SK-N-SH treated with all-trans-retinoic acid at 6 μM for 48 hours (cell line): ENCODE results near the gene MAGOHB.
"Not testable (repeated sequence)": the region's sequence is repeated elsewhere in the genome, so short reads cannot be mapped to it uniquely, and the experiment has no call there.

Experiments used
- ATAC-seq: fragments of 200-7000 bp; cut with Tn5 transposase; 3 replicates; pipeline ENCODE4 v1.9.1; 2020; ENCODE audit warnings: mild to moderate bottlenecking, moderate library complexity
- ARNTL ChIP-seq: fragments of 450-650 bp; formaldehyde crosslinking; IDR thresholded peaks from 2 replicates; pipeline ENCODE4 v1.5.0; 2020; ENCODE audit warnings: low read depth, mild to moderate bottlenecking, moderate library complexity, borderline replicate concordance
- BACH2 ChIP-seq: fragments of 250-450 bp; sonication (Bioruptor Pico); IDR thresholded peaks from 2 replicates; pipeline ENCODE4 v1.9.0; 2021; ENCODE audit warnings: mild to moderate bottlenecking, borderline replicate concordance
- CREB5 ChIP-seq: fragments of 250-450 bp; sonication (Bioruptor Pico); IDR thresholded peaks from 2 replicates; pipeline ENCODE4 v1.5.1; 2020; ENCODE audit warnings: low read depth, mild to moderate bottlenecking, moderate library complexity
- ESRRG ChIP-seq: fragments of 250-450 bp; sonication (Bioruptor Pico); IDR thresholded peaks from 2 replicates; pipeline ENCODE4 v1.6.1; 2021; ENCODE audit warnings: mild to moderate bottlenecking
- GLIS3 ChIP-seq: fragments of 250-450 bp; sonication (Bioruptor Pico); IDR thresholded peaks from 2 replicates; pipeline ENCODE4 v1.5.0; 2020; ENCODE audit warnings: mild to moderate bottlenecking, moderate library complexity
- ISL1 ChIP-seq: fragments of 250-450 bp; sonication (Bioruptor Pico); IDR thresholded peaks from 2 replicates; pipeline ENCODE4 v2.1.2; 2022; ENCODE audit warnings: mild to moderate bottlenecking, moderate library complexity
- OSR1 ChIP-seq: fragments of 250-450 bp; sonication (Bioruptor Pico); IDR thresholded peaks from 2 replicates; pipeline ENCODE4 v1.8.0; 2022; ENCODE audit warnings: moderate library complexity, mild to moderate bottlenecking, inconsistent platforms
- POU6F1 ChIP-seq: fragments of 250-450 bp; sonication (Bioruptor Pico); IDR thresholded peaks from 2 replicates; pipeline ENCODE4 v1.8.0; 2021; ENCODE audit warnings: low read depth, mild to moderate bottlenecking, moderate library complexity, borderline replicate concordance
- RARB ChIP-seq: fragments of 250-450 bp; sonication (Bioruptor Pico); IDR thresholded peaks from 2 replicates; pipeline ENCODE4 v1.8.0; 2021; ENCODE audit warnings: mild to moderate bottlenecking, moderate library complexity
- SNAI2 ChIP-seq: fragments of 250-450 bp; sonication (Bioruptor Pico); IDR thresholded peaks from 2 replicates; pipeline ENCODE4 v1.5.0; 2020; ENCODE audit warnings: mild to moderate bottlenecking, moderate library complexity
- TCF4 ChIP-seq: fragments of 250-450 bp; sonication (Bioruptor Pico); IDR thresholded peaks from 2 replicates; pipeline ENCODE4 v1.8.0; 2021; ENCODE audit warnings: mild to moderate bottlenecking, moderate library complexity, borderline replicate concordance
- TSHZ2 ChIP-seq: fragments of 250-450 bp; sonication (Bioruptor Pico); IDR thresholded peaks from 2 replicates; pipeline ENCODE4 v1.5.0; 2020; ENCODE audit warnings: mild to moderate bottlenecking, moderate library complexity
- ZC3H10 ChIP-seq: fragments of 250-450 bp; sonication (Bioruptor Pico); IDR thresholded peaks from 2 replicates; pipeline ENCODE4 v1.5.1; 2021; ENCODE audit warnings: mild to moderate bottlenecking, moderate library complexity
- ZFP3 ChIP-seq: fragments of 250-450 bp; sonication (Bioruptor Pico); IDR thresholded peaks from 2 replicates; pipeline ENCODE4 v1.5.0; 2020; ENCODE audit warnings: mild to moderate bottlenecking, moderate library complexity
- ZFP30 ChIP-seq: fragments of 450-650 bp; formaldehyde crosslinking; IDR thresholded peaks from 2 replicates; pipeline ENCODE4 v1.5.0; 2022; ENCODE audit warnings: mild to moderate bottlenecking, moderate library complexity
- ZNF565 ChIP-seq: fragments of 450-650 bp; formaldehyde crosslinking; conservative IDR thresholded peaks from 2 replicates; pipeline ENCODE4 v1.5.0; 2020; ENCODE audit warnings: low read depth, mild to moderate bottlenecking, moderate library complexity
- ZNF70 ChIP-seq: fragments of 450-650 bp; formaldehyde crosslinking; IDR thresholded peaks from 2 replicates; pipeline ENCODE4 v1.5.0; 2020; ENCODE audit warnings: mild to moderate bottlenecking, moderate library complexity
- ZNF8 ChIP-seq: fragments of 450-650 bp; formaldehyde crosslinking; IDR thresholded peaks from 2 replicates; pipeline ENCODE4 v1.5.0; 2020; ENCODE audit warnings: mild to moderate bottlenecking, moderate library complexity
- TF ChIP-seq, protein P1 (sequence below): fragments of 250-450 bp; sonication (Bioruptor Pico); IDR thresholded peaks from 2 replicates; pipeline ENCODE4 v1.5.1; 2021; ENCODE audit warnings: mild to moderate bottlenecking, moderate library complexity
- TF ChIP-seq, protein P2 (sequence below): fragments of 250-450 bp; sonication (Bioruptor Pico); IDR thresholded peaks from 2 replicates; pipeline ENCODE4 v1.8.0; 2020; ENCODE audit warnings: mild to moderate bottlenecking, moderate library complexity, borderline replicate concordance

MAGOHB gene

DNA sequence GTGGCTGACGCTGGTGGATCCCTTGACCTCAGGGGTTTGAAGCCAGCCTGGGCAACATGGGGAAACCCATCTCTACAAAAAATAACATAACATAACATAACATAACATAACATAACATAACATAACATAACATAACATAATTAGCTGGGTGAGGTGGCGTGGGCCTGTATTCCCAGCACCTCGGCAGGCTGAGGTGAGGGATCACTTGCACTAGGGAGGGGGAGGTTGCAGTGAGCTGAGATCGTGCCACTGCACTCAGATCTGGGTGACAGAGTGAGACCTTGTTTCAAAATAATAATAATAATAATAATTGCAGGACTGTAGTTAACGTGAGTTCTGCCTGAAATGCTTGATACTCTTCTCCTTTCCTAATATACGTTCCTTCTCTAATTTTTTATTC is 1.3 kb downstream of the MAGOHB start:
- no peak for ATAC-seq
- no peak for TF ChIP-seq ZNF565
- no peak for TF ChIP-seq RARB
- no peak for TF ChIP-seq ZFP30 (CRISPR knock-in tag)
- no peak for TF ChIP-seq TCF4 (CRISPR knock-in tag)
- no peak for TF ChIP-seq POU6F1
- TF ChIP-seq BACH2 (CRISPR knock-in tag) = no peak
- TF ChIP-seq ESRRG = no peak
- no peak for TF ChIP-seq ZNF8 (CRISPR knock-in tag)
- no peak for TF ChIP-seq ARNTL (CRISPR knock-in tag)
- no peak for TF ChIP-seq ZNF70
- TF ChIP-seq OSR1 = no peak

GRCh38 chr12:10611258-10611657 is 2.2 kb downstream of the MAGOHB start:
- ATAC-seq = not testable (repeated sequence)

- TF ChIP-seq, protein P1, sequence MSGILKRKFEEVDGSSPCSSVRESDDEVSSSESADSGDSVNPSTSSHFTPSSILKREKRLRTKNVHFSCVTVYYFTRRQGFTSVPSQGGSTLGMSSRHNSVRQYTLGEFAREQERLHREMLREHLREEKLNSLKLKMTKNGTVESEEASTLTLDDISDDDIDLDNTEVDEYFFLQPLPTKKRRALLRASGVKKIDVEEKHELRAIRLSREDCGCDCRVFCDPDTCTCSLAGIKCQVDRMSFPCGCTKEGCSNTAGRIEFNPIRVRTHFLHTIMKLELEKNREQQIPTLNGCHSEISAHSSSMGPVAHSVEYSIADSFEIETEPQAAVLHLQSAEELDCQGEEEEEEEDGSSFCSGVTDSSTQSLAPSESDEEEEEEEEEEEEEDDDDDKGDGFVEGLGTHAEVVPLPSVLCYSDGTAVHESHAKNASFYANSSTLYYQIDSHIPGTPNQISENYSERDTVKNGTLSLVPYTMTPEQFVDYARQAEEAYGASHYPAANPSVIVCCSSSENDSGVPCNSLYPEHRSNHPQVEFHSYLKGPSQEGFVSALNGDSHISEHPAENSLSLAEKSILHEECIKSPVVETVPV (CRISPR knock-in tag) = no peak
- TF ChIP-seq ZFP3 (CRISPR knock-in tag) = no peak
- no peak for TF ChIP-seq CREB5 (CRISPR knock-in tag)
- TF ChIP-seq RARB = no peak
- TF ChIP-seq TCF4 (CRISPR knock-in tag) = no peak
- no peak for TF ChIP-seq ZNF565
- TF ChIP-seq ISL1 = no peak
- TF ChIP-seq SNAI2 (CRISPR knock-in tag) = no peak
- no peak for TF ChIP-seq POU6F1
- TF ChIP-seq, protein P2, sequence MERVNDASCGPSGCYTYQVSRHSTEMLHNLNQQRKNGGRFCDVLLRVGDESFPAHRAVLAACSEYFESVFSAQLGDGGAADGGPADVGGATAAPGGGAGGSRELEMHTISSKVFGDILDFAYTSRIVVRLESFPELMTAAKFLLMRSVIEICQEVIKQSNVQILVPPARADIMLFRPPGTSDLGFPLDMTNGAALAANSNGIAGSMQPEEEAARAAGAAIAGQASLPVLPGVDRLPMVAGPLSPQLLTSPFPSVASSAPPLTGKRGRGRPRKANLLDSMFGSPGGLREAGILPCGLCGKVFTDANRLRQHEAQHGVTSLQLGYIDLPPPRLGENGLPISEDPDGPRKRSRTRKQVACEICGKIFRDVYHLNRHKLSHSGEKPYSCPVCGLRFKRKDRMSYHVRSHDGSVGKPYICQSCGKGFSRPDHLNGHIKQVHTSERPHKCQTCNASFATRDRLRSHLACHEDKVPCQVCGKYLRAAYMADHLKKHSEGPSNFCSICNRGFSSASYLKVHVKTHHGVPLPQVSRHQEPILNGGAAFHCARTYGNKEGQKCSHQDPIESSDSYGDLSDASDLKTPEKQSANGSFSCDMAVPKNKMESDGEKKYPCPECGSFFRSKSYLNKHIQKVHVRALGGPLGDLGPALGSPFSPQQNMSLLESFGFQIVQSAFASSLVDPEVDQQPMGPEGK (CRISPR knock-in tag) = no peak
- no peak for TF ChIP-seq TSHZ2 (CRISPR knock-in tag)
- TF ChIP-seq ESRRG = no peak
- no peak for TF ChIP-seq ZNF8 (CRISPR knock-in tag)
- TF ChIP-seq GLIS3 = no peak
- no peak for TF ChIP-seq ZC3H10 (CRISPR knock-in tag)
- ATAC-seq = no peak
These were observed 3.2 kb downstream of the MAGOHB start for GRCh38 chr12:10610188-10610587.
